Gastroesophageal sphincter (tissue), 3 donors: Measurements from ENCODE around the gene RBM33.

ENCODE experiments used
- EP300 ChIP-seq: sonication (generic); formaldehyde crosslinking; IDR thresholded peaks from one replicate; pipeline ENCODE4 v1.6.1; 2017; ENCODE audit warnings: antibody characterized with exemption, mild to moderate bottlenecking
- POLR2A ChIP-seq, 2 donors: fragments of 450-650 bp; IDR thresholded peaks; one replicate each; pipeline ENCODE4 v1.6.1; 2017; ENCODE audit warnings: antibody characterized with exemption in 2 of 2, mild to moderate bottlenecking in 2 of 2, moderate library complexity in 1 of 2
- POLR2AphosphoS5 ChIP-seq: sonication (generic); formaldehyde crosslinking; IDR thresholded peaks from one replicate; pipeline ENCODE4 v1.6.1; 2017; ENCODE audit warnings: antibody characterized with exemption
- TF ChIP-seq, protein P1 (sequence below), 4 experiments: fragments of 200-600 bp in 2 of 4; fragments of 450-650 bp in 2 of 4; sonication (generic) in 1 of 4; IDR thresholded peaks; one replicate each; pipeline ENCODE4 v1.5.1; 2017 to 2019; ENCODE audit warnings: antibody characterized with exemption in 4 of 4, mild to moderate bottlenecking in 2 of 4, moderate library complexity in 2 of 4

DNA sequence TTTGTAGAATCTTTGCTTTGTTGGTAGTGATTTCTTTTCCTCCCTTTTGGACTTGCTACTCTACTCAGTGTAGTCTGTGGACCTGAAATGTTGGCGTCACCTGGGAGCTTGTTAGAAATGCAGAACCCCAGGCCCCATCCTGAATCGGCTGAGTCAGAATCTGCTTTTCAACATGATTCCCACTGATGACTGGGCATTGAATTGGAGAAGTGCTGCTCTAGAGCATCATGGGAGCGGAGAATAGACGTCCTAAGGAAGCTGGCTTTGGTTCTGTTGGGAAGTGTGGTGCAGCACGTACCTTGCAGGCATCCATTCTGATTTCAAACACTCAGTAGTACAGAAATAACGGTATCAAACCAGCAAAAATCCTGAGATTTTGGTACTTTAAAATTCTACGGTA is 54.7 kb downstream of the RBM33 start:
- TF ChIP-seq, protein P1, sequence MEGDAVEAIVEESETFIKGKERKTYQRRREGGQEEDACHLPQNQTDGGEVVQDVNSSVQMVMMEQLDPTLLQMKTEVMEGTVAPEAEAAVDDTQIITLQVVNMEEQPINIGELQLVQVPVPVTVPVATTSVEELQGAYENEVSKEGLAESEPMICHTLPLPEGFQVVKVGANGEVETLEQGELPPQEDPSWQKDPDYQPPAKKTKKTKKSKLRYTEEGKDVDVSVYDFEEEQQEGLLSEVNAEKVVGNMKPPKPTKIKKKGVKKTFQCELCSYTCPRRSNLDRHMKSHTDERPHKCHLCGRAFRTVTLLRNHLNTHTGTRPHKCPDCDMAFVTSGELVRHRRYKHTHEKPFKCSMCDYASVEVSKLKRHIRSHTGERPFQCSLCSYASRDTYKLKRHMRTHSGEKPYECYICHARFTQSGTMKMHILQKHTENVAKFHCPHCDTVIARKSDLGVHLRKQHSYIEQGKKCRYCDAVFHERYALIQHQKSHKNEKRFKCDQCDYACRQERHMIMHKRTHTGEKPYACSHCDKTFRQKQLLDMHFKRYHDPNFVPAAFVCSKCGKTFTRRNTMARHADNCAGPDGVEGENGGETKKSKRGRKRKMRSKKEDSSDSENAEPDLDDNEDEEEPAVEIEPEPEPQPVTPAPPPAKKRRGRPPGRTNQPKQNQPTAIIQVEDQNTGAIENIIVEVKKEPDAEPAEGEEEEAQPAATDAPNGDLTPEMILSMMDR (IDR thresholded peaks at IDR 0.05), result no peak
- TF ChIP-seq EP300 (no peak), POLR2A (IDR thresholded peaks at IDR 0.05) (no peak), POLR2AphosphoS5 (no peak)
